ACC112 (cell line): ENCODE measurements around the gene TALDO1.
"Not testable (repeated sequence)": the region's sequence is repeated elsewhere in the genome, so short reads cannot be mapped to it uniquely, and the experiment has no call there.

Experiments used
- H2AFZ ChIP-seq: fragments of 200-600 bp; sonication (generic); one replicate; pipeline ENCODE4 v1.6.0; 2017; ENCODE audit warnings: antibody characterized with exemption, low read length; ENCODE audit not compliant: unreplicated experiment
- H3K27ac ChIP-seq: fragments of 200-600 bp; sonication (generic); 2 replicates; pipeline ENCODE4 v1.5.1; 2014; ENCODE audit warnings: low read depth, mild to moderate bottlenecking, antibody characterized with exemption, low read length, moderate library complexity
- H3K27me3 ChIP-seq: fragments of 200-600 bp; sonication (generic); 2 replicates; pipeline ENCODE4 v1.6.1; 2014; ENCODE audit warnings: mild to moderate bottlenecking, antibody characterized with exemption, low read length, moderate library complexity, mixed read lengths; ENCODE audit not compliant: insufficient read depth
- H3K36me3 ChIP-seq: fragments of 200-600 bp; sonication (generic); 2 replicates; pipeline ENCODE4 v1.6.1; 2016; ENCODE audit warnings: mild to moderate bottlenecking, antibody characterized with exemption, low read length, moderate library complexity, mixed read lengths; ENCODE audit not compliant: insufficient read depth
- H3K4me1 ChIP-seq: fragments of 200-600 bp; sonication (generic); one replicate; pipeline ENCODE4 v1.6.1; 2016; ENCODE audit warnings: low read length, mixed read lengths; ENCODE audit not compliant: insufficient read depth, unreplicated experiment, control insufficient read depth
- H3K4me3 ChIP-seq: fragments of 200-600 bp; sonication (generic); 2 replicates; pipeline ENCODE4 v1.5.1; 2014; ENCODE audit warnings: mild to moderate bottlenecking, low read depth, low read length
- H3K79me2 ChIP-seq: fragments of 200-600 bp; sonication (generic); one replicate; pipeline ENCODE4 v1.6.0; 2016; ENCODE audit warnings: low read length; ENCODE audit not compliant: control insufficient read depth, unreplicated experiment, insufficient read depth

TALDO1 gene

DNA sequence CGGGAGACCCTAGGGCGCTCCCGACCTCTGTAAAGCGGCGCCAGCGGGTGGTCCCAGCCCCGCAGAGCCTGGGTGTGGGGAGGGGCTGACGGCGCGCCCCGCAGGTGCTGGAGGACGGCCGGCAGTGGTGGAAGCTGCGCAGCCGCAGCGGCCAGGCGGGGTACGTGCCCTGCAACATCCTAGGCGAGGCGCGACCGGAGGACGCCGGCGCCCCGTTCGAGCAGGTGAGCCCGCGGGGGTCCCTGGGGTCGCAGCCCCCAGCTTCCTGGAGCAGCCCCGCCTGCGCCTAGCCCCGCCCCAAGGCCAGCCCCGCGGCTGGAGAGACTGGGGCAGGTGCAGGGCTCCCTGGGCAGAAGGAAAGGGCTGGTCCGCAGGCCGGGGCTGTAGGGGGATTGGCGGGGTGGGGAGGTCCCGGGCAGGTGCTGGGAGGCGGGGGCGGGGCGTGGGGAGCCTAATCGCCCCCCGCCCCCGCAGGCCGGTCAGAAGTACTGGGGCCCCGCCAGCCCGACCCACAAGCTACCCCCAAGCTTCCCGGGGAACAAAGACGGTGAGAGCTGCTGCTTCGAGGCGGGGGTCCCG, 21.6 kb upstream of the TALDO1 start:
- no peaks in the 10 kb centered on the region for H3K27me3 ChIP-seq
- H3K36me3 ChIP-seq: no peaks in the 10 kb centered on the region
- H3K4me1 ChIP-seq: peaks cover 28% of the 10 kb centered on the region
- no peaks in the 10 kb centered on the region for H3K79me2 ChIP-seq
- no peak overlapping the region for H3K27ac ChIP-seq
- no peak overlapping the region for H3K4me3 ChIP-seq
- H2AFZ ChIP-seq: no peak overlapping the region

DNA sequence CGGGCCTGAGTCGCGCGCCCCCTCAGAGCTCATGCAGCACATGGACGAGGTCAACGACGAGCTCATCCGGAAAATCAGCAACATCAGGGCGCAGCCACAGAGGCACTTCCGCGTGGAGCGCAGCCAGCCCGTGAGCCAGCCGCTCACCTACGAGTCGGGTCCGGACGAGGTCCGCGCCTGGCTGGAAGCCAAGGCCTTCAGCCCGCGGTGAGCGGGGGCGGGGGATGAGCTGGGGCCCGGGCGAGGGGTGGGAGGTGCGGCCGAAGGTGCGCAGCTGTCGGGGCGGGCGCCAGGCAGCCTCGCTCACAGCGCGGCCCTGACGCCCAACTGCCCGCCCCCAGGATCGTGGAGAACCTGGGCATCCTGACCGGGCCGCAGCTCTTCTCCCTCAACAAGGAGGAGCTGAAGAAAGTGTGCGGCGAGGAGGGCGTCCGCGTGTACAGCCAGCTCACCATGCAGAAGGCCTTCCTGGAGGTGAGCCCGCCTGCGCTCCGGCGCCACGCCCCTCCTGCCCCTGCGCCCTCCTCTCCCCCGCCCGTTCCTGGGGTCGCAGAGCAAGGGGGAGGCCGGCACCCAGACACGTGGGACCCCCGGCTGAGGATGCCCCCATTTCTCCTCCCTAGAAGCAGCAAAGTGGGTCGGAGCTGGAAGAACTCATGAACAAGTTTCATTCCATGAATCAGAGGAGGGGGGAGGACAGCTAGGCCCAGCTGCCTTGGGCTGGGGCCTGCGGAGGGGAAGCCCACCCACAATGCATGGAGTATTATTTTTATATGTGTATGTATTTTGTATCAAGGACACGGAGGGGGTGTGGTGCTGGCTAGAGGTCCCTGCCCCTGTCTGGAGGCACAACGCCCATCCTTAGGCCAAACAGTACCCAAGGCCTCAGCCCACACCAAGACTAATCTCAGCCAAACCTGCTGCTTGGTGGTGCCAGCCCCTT, 20.7 kb upstream of the TALDO1 start:
- Histone ChIP-seq H3K36me3 (no peaks in the 10 kb centered on the region), H3K79me2 (no peaks in the 10 kb centered on the region), H2AFZ (no peak overlapping the region), H3K27ac (0 out of 2 replicates have a peak overlapping the region, but pooled peaks have one; percentile 64), H3K27me3 (no peaks in the 10 kb centered on the region), H3K4me1 (peaks cover 28% of the 10 kb centered on the region), H3K4me3 (no peak overlapping the region)

DNA sequence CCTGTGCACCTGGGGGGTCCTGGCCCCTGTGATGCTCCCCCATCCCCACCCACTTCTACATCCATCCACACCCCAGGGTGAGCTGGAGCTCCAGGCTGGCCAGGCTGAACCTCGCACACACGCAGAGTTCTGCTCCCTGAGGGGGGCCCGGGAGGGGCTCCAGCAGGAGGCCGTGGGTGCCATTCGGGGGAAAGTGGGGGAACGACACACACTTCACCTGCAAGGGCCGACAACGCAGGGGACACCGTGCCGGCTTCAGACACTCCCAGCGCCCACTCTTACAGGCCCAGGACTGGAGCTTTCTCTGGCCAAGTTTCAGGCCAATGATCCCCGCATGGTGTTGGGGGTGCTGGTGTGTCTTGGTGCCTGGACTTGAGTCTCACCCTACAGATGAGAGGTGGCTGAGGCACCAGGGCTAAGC, 20.0 kb upstream of the TALDO1 start:
- Histone ChIP-seq H3K27me3 (no peaks in the 10 kb centered on the region), H3K4me1 (peaks cover 28% of the 10 kb centered on the region), H3K4me3 (no peak overlapping the region), H3K79me2 (no peaks in the 10 kb centered on the region), H3K36me3 (no peaks in the 10 kb centered on the region), H3K27ac (peak overlapping the region; percentile 64), H2AFZ (no peak overlapping the region)

DNA sequence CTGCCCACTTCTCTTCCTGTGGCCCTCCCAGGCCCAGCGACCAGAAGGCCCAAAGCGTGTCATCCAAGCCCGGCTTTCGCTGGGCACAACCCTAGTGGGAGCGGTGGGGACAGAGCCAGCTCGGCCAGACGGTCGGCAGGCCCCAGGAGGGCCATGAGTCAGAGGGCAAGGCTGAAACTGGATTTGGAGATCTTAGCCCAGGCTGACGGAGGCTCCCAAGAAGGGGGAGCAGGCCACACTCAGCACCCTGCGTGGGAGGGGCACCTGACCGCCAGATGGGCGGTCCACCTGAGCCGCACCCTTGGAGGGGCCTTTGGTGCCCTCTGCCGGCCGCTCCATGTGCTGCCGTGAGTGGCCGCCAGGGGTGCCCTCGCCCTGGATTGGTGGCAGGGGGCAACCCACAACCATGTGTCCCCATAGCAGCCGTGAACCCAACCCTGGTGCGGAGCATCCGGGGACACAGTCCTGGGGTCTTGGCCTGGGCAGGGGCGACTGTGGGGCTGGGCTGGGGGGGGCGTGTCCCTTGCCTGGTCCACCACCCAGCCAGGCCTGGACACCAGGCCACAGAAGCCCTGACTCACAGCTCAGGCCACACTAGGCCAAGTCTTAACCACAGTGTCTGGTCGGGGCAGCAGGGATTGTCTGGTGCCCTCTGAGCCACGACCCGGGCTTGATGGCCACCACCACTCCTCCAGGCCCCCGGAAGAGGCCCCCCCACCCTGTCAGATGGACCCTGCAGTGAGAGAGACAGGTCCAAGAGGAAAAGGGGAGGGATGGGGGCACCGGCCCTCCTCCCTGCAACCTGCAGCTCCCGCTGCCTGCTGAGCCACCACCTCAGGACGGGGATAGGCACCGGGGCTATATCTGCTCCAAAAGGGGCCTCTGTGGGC, 19.2 kb upstream of the TALDO1 start:
- Histone ChIP-seq H3K79me2 (no peaks in the 10 kb centered on the region), H3K27me3 (no peaks in the 10 kb centered on the region), H3K36me3 (no peaks in the 10 kb centered on the region), H3K27ac (peak overlapping the region; percentile 64), H2AFZ (no peak overlapping the region), H3K4me1 (peaks cover 28% of the 10 kb centered on the region), H3K4me3 (no peak overlapping the region)

DNA sequence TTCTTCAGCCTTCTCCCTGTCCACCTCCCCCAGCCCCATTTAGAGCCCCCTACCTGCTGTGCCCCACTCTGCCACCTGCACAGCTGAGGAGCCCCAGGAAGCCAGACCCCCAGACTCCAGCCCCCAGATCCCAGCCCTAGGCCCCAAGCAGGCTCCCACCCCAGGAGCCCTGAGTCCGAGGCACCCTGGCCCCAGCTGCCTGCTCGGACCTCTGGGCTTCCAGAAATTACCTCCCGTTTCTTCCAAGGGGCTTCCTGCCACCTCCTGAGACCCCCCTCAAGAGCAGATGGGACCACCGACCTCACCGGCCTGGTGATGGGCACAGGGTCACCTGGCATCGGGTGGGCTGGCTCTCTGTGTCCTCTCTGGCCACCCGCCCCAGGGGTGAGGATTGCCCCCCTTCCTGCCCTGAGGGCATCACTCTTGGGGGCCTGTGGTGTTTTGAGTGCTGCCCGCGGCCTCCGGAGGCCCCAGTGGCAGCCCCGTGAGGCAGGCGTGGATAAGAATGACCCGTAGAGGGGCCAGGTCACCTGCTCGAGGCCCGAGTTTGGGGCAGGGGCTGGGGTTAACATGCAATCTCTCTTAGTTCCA, 18.3 kb upstream of the TALDO1 start:
- Histone ChIP-seq H3K79me2 (no peaks in the 10 kb centered on the region), H3K27me3 (no peaks in the 10 kb centered on the region), H3K27ac (no peak overlapping the region), H2AFZ (no peak overlapping the region), H3K4me3 (no peak overlapping the region), H3K36me3 (no peaks in the 10 kb centered on the region), H3K4me1 (peaks cover 28% of the 10 kb centered on the region)

DNA sequence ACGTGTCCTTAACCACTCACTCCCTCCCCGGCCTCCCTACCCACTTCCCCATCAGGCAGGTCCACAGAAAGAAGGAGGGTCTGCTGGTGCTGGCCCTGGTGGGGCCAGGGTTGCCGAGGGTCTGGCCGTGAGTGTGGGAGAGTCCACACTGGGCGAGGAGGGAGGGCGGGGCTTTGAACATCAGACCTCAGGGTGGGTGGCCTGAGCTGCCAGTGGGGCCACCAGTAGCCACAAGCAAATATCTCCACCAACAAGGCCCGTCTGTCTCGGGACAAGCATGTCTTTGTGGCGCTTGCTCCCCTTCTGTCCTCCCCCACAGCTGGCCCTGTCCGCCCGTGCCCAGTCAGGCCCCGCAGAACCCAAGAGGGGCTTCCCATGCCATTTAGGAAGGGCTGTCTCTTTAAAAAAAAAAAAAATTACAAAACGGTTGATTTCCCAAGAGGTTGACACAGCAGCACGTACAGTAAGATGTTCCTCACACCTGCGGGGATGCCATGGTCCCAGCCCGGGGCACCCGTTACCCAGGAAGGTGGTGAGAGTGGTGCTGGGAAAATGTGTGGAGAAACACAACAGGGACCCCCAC, 17.7 kb upstream of the TALDO1 start:
- Histone ChIP-seq H3K27ac (no peak overlapping the region), H3K36me3 (no peaks in the 10 kb centered on the region), H3K4me1 (peaks cover 28% of the 10 kb centered on the region), H3K4me3 (no peak overlapping the region), H2AFZ (no peak overlapping the region), H3K79me2 (no peaks in the 10 kb centered on the region), H3K27me3 (no peaks in the 10 kb centered on the region)

DNA sequence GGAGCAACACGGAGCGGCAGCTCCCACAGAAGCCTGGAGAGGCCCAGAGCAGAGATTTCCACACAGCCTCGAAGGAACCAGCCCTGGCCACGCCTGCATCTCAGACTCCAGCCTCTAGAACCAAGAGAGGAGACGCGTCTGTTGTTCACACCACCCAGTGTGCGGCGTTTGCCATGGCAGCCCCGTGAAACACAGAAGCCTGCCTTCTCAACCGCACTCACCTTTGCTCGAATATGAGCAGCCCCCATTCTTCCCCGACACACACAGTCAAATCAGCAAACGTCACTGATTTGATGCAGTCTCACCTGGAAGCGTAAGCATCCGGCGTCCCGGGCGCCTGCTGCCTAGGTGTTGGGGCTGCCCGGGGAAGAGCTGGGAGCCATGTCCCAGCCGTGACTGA, 14.2 kb upstream of the TALDO1 start:
- no peaks in the 10 kb centered on the region for H3K79me2 ChIP-seq
- H3K4me3 ChIP-seq: no peak overlapping the region
- H3K36me3 ChIP-seq: no peaks in the 10 kb centered on the region
- H2AFZ ChIP-seq: no peak overlapping the region
- no peaks in the 10 kb centered on the region for H3K27me3 ChIP-seq
- H3K4me1 ChIP-seq: peaks cover 12% of the 10 kb centered on the region
- H3K27ac ChIP-seq: no peak overlapping the region

DNA sequence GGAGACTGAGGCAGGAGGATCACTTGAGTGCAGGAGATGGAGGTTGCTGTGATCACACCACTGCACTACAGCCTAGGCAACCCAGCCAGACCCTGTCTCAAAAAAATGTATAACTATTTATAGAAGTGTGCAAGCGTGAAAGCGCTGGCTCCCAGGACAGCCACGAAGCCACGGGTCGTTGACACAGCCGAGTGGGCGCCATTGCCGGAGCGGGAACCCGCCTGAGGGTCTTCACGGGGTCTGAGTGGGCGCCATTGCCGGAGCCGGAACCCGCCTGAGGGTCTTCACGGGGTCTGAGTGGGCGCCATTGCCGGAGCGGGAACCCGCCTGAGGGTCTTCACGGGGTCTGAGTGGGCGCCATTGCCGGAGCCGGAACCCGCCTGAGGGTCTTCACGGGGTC, 12.7 kb upstream of the TALDO1 start:
- H3K27ac ChIP-seq, H3K36me3 ChIP-seq, H2AFZ ChIP-seq, H3K79me2 ChIP-seq, H3K4me1 ChIP-seq, H3K4me3 ChIP-seq, H3K27me3 ChIP-seq: not testable (repeated sequence)

DNA sequence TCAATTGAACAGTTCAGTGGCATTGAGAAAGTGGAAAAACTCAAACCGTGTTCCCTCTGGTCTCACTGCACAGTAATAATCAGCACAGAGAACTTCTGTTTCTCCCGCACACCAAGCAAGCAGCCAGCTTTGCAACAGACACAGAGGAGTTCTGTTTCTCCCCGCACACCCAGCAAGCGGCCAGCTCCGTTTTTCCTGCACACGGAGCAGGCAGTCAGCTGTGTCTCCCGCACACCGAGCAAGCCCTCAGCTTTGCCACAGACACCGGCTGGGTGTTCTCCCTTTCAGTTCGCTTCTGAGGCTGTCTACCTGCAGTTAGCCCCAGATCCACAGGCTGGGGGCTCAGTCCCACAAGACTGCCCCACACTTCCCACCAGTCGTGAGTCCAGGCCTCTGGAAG, 9.9 kb upstream of the TALDO1 start:
- Histone ChIP-seq H2AFZ (no peak overlapping the region), H3K4me3 (no peak overlapping the region), H3K36me3 (no peaks in the 10 kb centered on the region), H3K27me3 (no peaks in the 10 kb centered on the region), H3K27ac (no peak overlapping the region), H3K79me2 (no peaks in the 10 kb centered on the region), H3K4me1 (no peaks in the 10 kb centered on the region)

DNA sequence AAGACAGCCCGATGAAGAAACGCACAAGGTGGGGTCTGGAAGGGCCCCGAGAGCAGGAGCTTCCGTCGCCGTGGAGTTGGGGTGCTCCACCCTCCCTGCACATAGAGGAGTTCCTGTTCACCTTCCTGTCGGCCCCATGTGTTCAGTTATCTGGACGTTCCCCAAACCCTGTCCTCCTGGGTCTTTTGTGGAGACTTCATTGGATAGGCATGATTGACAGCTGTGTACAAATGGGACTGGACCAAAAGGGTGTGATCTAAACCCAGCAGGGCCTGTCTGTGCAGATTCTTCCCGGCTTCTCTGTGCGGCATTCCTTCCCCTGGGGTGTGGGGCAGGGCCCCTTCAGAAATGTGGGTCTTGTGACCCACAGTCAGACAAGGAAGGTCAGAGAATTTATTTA, 9.4 kb upstream of the TALDO1 start:
- not testable (repeated sequence) for H3K79me2 ChIP-seq, H3K27ac ChIP-seq, H3K4me3 ChIP-seq, H2AFZ ChIP-seq, H3K4me1 ChIP-seq, H3K36me3 ChIP-seq, H3K27me3 ChIP-seq
